ENCODE measurements around the gene TMEM169.

TMEM169 gene

GRCh38 chr2:216094701-216095100 is 13.0 kb downstream of the TMEM169 start:
- H3K4me3 ChIP-seq (ENCODE audit: low read length) = no peak overlapping the region
- no peak for DNase-seq (ENCODE audit: low read depth, low spot score)

GRCh38 chr2:216098421-216099334 is 17.0 kb downstream of the TMEM169 start:
- H3K4me3 ChIP-seq (ENCODE audit: low read length) = no peak overlapping the region
- no peak for DNase-seq (ENCODE audit: low read depth, low spot score)

- H3K4me3 ChIP-seq (ENCODE audit: low read length) = no peak overlapping the region
- no peak for DNase-seq (ENCODE audit: low read depth, low spot score)
Observed at GRCh38 chr2:216101109-216101508, 19.4 kb downstream of the TMEM169 start.

GRCh38 chr2:216103213-216103612 is 21.5 kb downstream of the TMEM169 start:
- no peak overlapping the region for H3K4me3 ChIP-seq (ENCODE audit: low read length)
- no peak for DNase-seq (ENCODE audit: low read depth, low spot score)

GRCh38 chr2:216104691-216105090 is 23.0 kb downstream of the TMEM169 start:
- no peak overlapping the region for H3K4me3 ChIP-seq (ENCODE audit: low read length)
- no peak for DNase-seq (ENCODE audit: low read depth, low spot score)

- H3K4me3 ChIP-seq (ENCODE audit: low read length) = no peak overlapping the region
- no peak for DNase-seq (ENCODE audit: low read depth, low spot score)
Observed at GRCh38 chr2:216107320-216107719, 25.6 kb downstream of the TMEM169 start.

GRCh38 chr2:216107760-216108159 is 26.0 kb downstream of the TMEM169 start:
- no peak overlapping the region for H3K4me3 ChIP-seq (ENCODE audit: low read length)
- no peak for DNase-seq (ENCODE audit: low read depth, low spot score)

GRCh38 chr2:216108310-216108966 is 26.7 kb downstream of the TMEM169 start:
- H3K4me3 ChIP-seq (ENCODE audit: low read length) = peak overlapping the region; percentile 83
- DNase-seq (ENCODE audit: low read depth, low spot score) = no peak

- peak; percentile 96 for DNase-seq (ENCODE audit: low read depth, low spot score)
- H3K4me3 ChIP-seq (ENCODE audit: low read length) = peak within 1 kb of the TSS; percentile 83
Observed at GRCh38 chr2:216108967-216109921, 27.5 kb downstream of the TMEM169 start, which contains the start of gene XRCC5. Gene XRCC5, plus strand, starts transcription at chr2:216109348. Its CDS starts 89 bp downstream, at chr2:216109437.

- H3K4me3 ChIP-seq (ENCODE audit: low read length) = peak overlapping the region; percentile 83
- DNase-seq (ENCODE audit: low read depth, low spot score) = peak; percentile 46
Observed at GRCh38 chr2:216109962-216110614, 28.4 kb downstream of the TMEM169 start.

GRCh38 chr2:216110620-216111019 is 28.9 kb downstream of the TMEM169 start:
- H3K4me3 ChIP-seq (ENCODE audit: low read length) = peak overlapping the region; percentile 83

GRCh38 chr2:216111122-216111521 is 29.4 kb downstream of the TMEM169 start:
- no peak overlapping the region for H3K4me3 ChIP-seq (ENCODE audit: low read length)

More at GRCh38 chr2:216110620-216111019, 28.9 kb downstream of the TMEM169 start:
- DNase-seq (ENCODE audit: low read depth, low spot score) = no peak

GRCh38 chr2:216112926-216113325 is 31.2 kb downstream of the TMEM169 start:
- no peak overlapping the region for H3K4me3 ChIP-seq (ENCODE audit: low read length)
- no peak for DNase-seq (ENCODE audit: low read depth, low spot score)

More at GRCh38 chr2:216111122-216111521, 29.4 kb downstream of the TMEM169 start:
- no peak for DNase-seq (ENCODE audit: low read depth, low spot score)

- H3K4me3 ChIP-seq (ENCODE audit: low read length) = no peak overlapping the region
- no peak for DNase-seq (ENCODE audit: low read depth, low spot score)
Observed at GRCh38 chr2:216113572-216113971, 31.9 kb downstream of the TMEM169 start.

GRCh38 chr2:216114382-216114713 is 32.6 kb downstream of the TMEM169 start:
- H3K4me3 ChIP-seq (ENCODE audit: low read length) = no peak overlapping the region
- no peak for DNase-seq (ENCODE audit: low read depth, low spot score)

GRCh38 chr2:216114714-216115531 is 33.2 kb downstream of the TMEM169 start:
- H3K4me3 ChIP-seq (ENCODE audit: low read length) = peak overlapping the region; percentile 60

GRCh38 chr2:216116418-216116817 is 34.7 kb downstream of the TMEM169 start:
- H3K4me3 ChIP-seq (ENCODE audit: low read length) = no peak overlapping the region
- no peak for DNase-seq (ENCODE audit: low read depth, low spot score)

More at GRCh38 chr2:216114714-216115531, 33.2 kb downstream of the TMEM169 start:
- peak; percentile 99 for DNase-seq (ENCODE audit: low read depth, low spot score)
